DMS153 treated with DMSO at 0.1 percent for 48 hours (cell line): Measurements from ENCODE around the gene SEMA6B.

Source experiments
- DNase-seq: peaks from one replicate; lab custom pipeline; 2025; ENCODE audit not compliant: unreplicated experiment; lab: John Stamatoyannopoulos, UW

Gene SEMA6B

GRCh38 chr19:4511300-4512054 lies 48.0 kb downstream of the SEMA6B start:
- no peak for DNase-seq

- no peak for DNase-seq
These were observed 48.8 kb downstream of the SEMA6B start for GRCh38 chr19:4510435-4511255.

GRCh38 chr19:4508698-4509097 lies 50.8 kb downstream of the SEMA6B start:
- no peak for DNase-seq

GRCh38 chr19:4507804-4508203 lies 51.7 kb downstream of the SEMA6B start:
- no peak for DNase-seq

- no peak for DNase-seq
These were observed 52.4 kb downstream of the SEMA6B start for GRCh38 chr19:4507150-4507452.

GRCh38 chr19:4506449-4507149 lies 52.9 kb downstream of the SEMA6B start:
- no peak for DNase-seq

GRCh38 chr19:4505570-4506448 lies 53.7 kb downstream of the SEMA6B start:
- DNase-seq, result no peak

GRCh38 chr19:4504891-4505569 lies 54.5 kb downstream of the SEMA6B start:
- no peak for DNase-seq

GRCh38 chr19:4504297-4504701 lies 55.2 kb downstream of the SEMA6B start:
- no peak for DNase-seq

GRCh38 chr19:4503825-4504170 lies 55.7 kb downstream of the SEMA6B start:
- DNase-seq, result no peak

GRCh38 chr19:4503132-4503824 lies 56.2 kb downstream of the SEMA6B start:
- DNase-seq, result no peak

GRCh38 chr19:4502282-4503131 lies 57.0 kb downstream of the SEMA6B start:
- no peak for DNase-seq

- no peak for DNase-seq
These were observed 57.8 kb downstream of the SEMA6B start for GRCh38 chr19:4501691-4502090.

- no peak for DNase-seq
These were observed 58.5 kb downstream of the SEMA6B start for GRCh38 chr19:4500841-4501591.

GRCh38 chr19:4499855-4500254 lies 59.6 kb downstream of the SEMA6B start:
- DNase-seq, result no peak

GRCh38 chr19:4499318-4499717 lies 60.2 kb downstream of the SEMA6B start:
- no peak for DNase-seq

GRCh38 chr19:4498694-4499093 lies 60.8 kb downstream of the SEMA6B start:
- DNase-seq, result no peak

GRCh38 chr19:4497770-4498389 lies 61.6 kb downstream of the SEMA6B start:
- no peak for DNase-seq
